ENCODE data around the gene AUTS2.

The AUTS2 gene

DNA sequence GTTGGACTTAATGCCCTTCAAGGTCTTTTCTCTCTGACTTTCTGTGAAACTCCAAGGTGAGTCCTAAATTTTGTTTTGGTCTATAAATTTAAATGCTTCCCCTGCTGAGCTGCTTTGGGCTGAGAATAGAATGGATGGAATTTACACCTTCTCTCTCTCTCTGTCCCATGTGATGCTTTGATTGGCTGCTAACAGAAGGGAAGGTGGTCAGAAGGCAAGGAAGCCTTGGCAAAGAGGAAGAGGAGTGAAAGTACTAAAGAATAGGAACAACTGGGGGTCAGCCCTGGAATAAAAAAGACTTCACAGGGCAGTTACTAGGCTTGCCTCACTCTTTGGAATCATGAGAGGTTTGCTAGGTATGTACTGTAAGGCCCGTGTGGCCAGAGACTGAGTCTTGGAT, 260.2 kb downstream of the AUTS2 start:
- TF ChIP-seq GABPA (IDR thresholded peaks at IDR 0.05; ENCODE audit: low read depth): no peak
- TF ChIP-seq, protein P1, sequence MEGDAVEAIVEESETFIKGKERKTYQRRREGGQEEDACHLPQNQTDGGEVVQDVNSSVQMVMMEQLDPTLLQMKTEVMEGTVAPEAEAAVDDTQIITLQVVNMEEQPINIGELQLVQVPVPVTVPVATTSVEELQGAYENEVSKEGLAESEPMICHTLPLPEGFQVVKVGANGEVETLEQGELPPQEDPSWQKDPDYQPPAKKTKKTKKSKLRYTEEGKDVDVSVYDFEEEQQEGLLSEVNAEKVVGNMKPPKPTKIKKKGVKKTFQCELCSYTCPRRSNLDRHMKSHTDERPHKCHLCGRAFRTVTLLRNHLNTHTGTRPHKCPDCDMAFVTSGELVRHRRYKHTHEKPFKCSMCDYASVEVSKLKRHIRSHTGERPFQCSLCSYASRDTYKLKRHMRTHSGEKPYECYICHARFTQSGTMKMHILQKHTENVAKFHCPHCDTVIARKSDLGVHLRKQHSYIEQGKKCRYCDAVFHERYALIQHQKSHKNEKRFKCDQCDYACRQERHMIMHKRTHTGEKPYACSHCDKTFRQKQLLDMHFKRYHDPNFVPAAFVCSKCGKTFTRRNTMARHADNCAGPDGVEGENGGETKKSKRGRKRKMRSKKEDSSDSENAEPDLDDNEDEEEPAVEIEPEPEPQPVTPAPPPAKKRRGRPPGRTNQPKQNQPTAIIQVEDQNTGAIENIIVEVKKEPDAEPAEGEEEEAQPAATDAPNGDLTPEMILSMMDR (IDR thresholded peaks at IDR 0.05; ENCODE audit: insufficient read depth, low read length): no peak
- TF ChIP-seq, protein P2, sequence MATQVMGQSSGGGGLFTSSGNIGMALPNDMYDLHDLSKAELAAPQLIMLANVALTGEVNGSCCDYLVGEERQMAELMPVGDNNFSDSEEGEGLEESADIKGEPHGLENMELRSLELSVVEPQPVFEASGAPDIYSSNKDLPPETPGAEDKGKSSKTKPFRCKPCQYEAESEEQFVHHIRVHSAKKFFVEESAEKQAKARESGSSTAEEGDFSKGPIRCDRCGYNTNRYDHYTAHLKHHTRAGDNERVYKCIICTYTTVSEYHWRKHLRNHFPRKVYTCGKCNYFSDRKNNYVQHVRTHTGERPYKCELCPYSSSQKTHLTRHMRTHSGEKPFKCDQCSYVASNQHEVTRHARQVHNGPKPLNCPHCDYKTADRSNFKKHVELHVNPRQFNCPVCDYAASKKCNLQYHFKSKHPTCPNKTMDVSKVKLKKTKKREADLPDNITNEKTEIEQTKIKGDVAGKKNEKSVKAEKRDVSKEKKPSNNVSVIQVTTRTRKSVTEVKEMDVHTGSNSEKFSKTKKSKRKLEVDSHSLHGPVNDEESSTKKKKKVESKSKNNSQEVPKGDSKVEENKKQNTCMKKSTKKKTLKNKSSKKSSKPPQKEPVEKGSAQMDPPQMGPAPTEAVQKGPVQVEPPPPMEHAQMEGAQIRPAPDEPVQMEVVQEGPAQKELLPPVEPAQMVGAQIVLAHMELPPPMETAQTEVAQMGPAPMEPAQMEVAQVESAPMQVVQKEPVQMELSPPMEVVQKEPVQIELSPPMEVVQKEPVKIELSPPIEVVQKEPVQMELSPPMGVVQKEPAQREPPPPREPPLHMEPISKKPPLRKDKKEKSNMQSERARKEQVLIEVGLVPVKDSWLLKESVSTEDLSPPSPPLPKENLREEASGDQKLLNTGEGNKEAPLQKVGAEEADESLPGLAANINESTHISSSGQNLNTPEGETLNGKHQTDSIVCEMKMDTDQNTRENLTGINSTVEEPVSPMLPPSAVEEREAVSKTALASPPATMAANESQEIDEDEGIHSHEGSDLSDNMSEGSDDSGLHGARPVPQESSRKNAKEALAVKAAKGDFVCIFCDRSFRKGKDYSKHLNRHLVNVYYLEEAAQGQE (IDR thresholded peaks at IDR 0.05; ENCODE audit: insufficient replicate concordance, low read depth): no peak
- TF ChIP-seq POLR2AphosphoS5 (IDR thresholded peaks at IDR 0.05; ENCODE audit: low read depth): no peak
- no peak for TF ChIP-seq SPI1 (IDR thresholded peaks at IDR 0.05; ENCODE audit: borderline replicate concordance, low read depth)
- DNase-seq (ENCODE audit: low read depth in 1 of 2, low spot score in 1 of 2): no peak
- Histone ChIP-seq H3K27ac (replicated peaks) (no peak overlapping the region), H3K4me3 (replicated peaks; ENCODE audit: insufficient read depth, low read length) (no peak overlapping the region), H3K27me3 (ENCODE audit: insufficient read depth, poor library complexity, severe bottlenecking) (no peaks in the 10 kb centered on the region)

- no peak overlapping the region for H3K27ac ChIP-seq (replicated peaks)
- DNase-seq (ENCODE audit: low read depth in 1 of 2, low spot score in 1 of 2): no peak
- TF ChIP-seq, protein P1 (IDR thresholded peaks at IDR 0.05; ENCODE audit: insufficient read depth, low read length): no peak
- TF ChIP-seq POLR2AphosphoS5 (IDR thresholded peaks at IDR 0.05; ENCODE audit: low read depth): no peak
- TF ChIP-seq SPI1 (IDR thresholded peaks at IDR 0.05; ENCODE audit: borderline replicate concordance, low read depth): no peak
- TF ChIP-seq GABPA (IDR thresholded peaks at IDR 0.05; ENCODE audit: low read depth): no peak
- TF ChIP-seq, protein P2 (IDR thresholded peaks at IDR 0.05; ENCODE audit: insufficient replicate concordance, low read depth): no peak
These were observed 261.1 kb downstream of the AUTS2 start for GRCh38 chr7:69859342-69859741.

GRCh38 chr7:69860486-69860885, 262.2 kb downstream of the AUTS2 start:
- TF ChIP-seq POLR2AphosphoS5 (IDR thresholded peaks at IDR 0.05; ENCODE audit: low read depth): no peak
- TF ChIP-seq, protein P2 (IDR thresholded peaks at IDR 0.05; ENCODE audit: insufficient replicate concordance, low read depth): no peak
- no peak for TF ChIP-seq SPI1 (IDR thresholded peaks at IDR 0.05; ENCODE audit: borderline replicate concordance, low read depth)
- TF ChIP-seq, protein P1 (IDR thresholded peaks at IDR 0.05; ENCODE audit: insufficient read depth, low read length): no peak
- TF ChIP-seq GABPA (IDR thresholded peaks at IDR 0.05; ENCODE audit: low read depth): no peak
- no peak for DNase-seq (ENCODE audit: low read depth in 1 of 2, low spot score in 1 of 2)
- Histone ChIP-seq H3K4me3 (replicated peaks; ENCODE audit: insufficient read depth, low read length) (no peak overlapping the region), H3K27me3 (ENCODE audit: insufficient read depth, poor library complexity, severe bottlenecking) (no peaks in the 10 kb centered on the region), H3K27ac (replicated peaks) (no peak overlapping the region)

More at GRCh38 chr7:69859342-69859741, 261.1 kb downstream of the AUTS2 start:
- Histone ChIP-seq H3K4me3 (replicated peaks; ENCODE audit: insufficient read depth, low read length) (no peak overlapping the region), H3K27me3 (ENCODE audit: insufficient read depth, poor library complexity, severe bottlenecking) (no peaks in the 10 kb centered on the region)

Data from HL-60 (cell line).